Daoy (cell line): Measurements from ENCODE around the gene CDS2. TPM values are rescaled to one million over a fixed set of nuclear protein-coding genes. Genes with fewer than 3 reads are reported as not detected.
A peak's percentile ranks its signal among the peaks of the same experiment; 100 is the strongest.

Experiments used
- DNase-seq: peaks from one replicate; pipeline ENCODE4 v3.0.0-alpha.2; 2015; ENCODE audit warnings: low read depth
- total RNA-seq: library from RNA; depleted of rRNA; stranded (reverse); fragments of >200 nt; shearing (Covaris generic); gene quantifications from 2 replicates; pipeline ENCODE4 v1.2.3, GENCODE V29; 2014; rRNA removed

The CDS2 gene
- total RNA-seq, 1 experiment from 2014 or later, result 22.3 TPM

DNA sequence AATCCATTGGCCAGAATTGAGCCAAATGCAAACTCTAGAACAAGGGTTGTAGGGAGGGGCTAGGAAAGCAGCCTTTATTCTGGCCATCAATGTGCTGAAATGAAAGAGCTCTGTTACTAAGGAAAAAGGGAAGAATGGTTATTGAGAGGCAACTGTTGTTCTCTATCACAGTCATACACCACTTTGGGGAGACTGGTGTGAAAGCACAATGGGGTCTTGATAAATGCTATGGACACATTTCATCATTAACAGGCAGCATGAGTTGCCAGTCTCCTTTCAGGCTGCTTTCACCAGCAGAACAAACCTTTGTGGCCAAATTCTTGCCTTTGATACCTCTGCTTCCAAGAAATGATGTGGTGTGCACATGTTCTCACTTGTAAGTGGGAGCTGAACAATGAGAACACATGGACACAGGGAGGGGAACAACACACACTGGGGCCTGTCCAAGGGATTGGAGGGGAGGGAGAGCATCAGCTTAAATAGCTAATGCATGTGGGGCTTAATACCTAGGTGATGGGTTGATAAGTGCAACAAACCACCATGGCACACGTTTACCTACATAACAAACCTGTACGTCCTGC, 86.2 kb downstream of the CDS2 start:
- no peak for DNase-seq

DNA sequence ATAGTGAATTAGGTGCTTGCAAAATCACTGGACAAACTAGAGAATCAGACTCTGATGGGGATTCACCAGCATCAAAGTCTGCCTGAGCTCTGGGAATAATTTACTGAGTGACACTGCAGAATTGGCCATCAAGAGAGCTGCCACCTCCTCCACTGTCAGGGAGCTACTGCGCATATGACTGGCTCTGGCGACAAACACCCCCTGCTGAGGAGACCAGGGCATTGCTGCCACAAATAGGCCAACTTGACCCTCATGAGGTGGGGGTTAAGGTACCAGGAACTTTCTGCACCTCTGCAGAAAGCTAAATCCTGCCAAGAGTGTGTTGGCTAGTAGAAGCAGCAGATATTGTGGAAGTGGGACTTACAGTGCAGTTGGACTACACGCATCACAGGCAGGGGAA, 88.0 kb downstream of the CDS2 start:
- DNase-seq, result no peak

DNA sequence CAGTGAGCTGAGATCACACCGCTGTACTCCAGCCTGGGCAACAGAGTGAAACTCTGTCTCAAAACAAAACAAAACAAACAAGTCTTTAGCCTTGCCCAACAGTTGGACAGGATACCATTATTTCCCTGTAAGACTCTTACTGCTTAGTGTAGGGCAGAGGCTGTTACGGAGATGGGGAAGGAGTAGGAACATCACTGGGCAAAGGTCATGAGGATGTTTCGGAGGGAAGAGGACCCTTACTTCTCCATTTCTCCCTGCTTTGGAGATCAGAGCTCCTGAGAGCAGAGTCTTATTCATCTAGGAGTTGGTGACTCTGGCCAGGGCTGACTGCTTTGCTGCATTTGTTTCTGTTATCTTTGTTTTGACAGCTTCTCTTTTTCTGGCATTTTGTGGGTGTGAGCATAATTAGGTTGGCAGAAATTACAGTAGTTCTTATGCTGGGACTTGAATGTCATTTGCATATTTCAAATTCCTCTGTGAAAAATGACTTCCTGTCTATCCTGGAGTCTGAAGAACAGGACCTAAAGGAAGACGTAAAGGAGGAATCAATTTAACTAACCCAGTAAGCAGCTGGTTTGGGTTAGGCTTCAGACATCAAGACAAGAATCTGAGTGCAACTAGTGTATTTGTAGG, 89.0 kb downstream of the CDS2 start:
- DNase-seq, result no peak

DNA sequence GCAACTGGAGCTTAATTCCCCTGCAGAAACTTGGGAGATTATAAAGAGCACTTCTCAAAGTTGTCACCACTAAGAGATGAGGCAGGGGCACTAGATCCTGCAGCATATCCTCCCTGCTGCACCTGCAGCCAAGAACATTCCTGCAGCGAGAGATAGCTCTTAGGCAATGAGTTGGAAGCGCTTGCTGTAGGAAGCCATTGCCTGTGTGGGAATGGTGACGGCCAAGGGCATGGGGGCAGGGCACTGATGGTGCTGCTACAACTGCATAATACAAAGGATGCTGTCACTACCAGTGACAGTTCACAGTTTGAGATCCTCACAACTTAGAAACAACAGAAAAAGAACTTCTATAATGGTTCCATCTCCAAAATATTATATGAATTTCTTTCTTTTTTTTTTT, 89.9 kb downstream of the CDS2 start:
- no peak for DNase-seq

DNA sequence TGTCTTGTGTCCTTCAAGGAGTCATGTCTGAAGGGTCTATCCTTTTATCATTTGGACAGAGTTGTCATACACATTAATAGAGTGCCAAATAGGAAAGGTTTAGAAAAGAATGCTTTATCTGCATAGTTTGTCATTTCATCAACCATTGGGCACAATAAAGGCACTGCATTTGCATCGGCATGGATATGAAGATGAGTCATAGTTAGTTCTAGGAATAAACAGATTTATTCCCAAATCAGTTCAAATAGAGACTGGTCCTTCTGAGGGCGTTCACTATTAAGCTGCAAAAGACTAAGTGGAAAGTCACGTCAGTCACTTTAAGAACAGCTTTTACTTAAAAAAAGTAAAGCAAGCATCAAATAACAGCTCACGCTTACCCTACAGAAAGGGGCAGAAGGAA, 90.8 kb downstream of the CDS2 start:
- no peak for DNase-seq

DNA sequence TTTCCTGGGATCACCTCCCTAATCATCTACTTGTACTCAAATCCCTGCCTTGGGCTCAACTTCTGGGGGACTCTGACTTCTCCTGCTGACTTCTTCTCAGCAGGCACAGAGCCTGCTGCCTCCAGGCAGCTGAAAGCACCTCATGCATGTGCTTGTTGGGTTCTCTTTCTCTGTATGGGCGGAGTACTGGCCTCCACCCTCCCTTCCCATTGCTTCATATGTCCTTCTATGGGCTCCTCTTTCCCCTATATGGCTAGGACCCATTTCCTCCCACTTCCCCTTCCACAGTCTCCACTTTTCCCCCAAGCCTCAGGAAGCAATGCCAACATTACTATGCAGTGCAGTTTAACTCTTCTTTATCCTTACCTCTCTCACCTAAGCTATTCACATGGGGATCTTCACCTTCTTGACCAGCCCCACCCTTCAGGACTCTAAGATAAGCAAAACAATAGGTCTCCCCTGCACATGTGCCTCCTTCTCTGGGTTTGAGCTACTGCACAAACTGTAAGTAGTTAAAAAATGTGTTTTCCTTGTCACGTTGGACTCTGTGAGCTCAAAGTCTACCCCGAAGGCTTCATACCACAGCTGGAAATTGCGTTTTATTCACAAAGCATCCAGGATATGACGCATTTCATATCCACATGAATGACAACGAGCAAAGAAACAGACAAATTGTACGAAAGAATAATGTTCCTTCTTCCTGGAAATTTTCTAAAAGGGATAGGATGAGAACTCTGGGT, 93.7 kb downstream of the CDS2 start:
- DNase-seq, result no peak

DNA sequence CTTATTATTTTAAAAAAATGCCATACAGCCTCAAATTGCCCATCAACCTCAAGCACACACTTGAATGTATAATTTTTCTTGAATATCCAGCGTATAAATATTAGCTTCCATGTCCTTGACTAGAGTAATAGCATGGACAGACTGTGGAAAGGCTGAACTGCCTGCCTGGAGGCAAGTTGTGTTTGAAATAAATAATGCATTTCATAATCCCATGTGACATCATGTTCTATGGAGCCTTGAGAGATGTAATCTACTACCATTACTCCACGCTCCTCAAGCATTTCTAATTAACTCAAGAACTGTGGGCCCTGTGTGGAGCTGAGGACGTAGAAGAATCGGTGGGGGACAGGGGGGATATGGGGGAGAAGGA, 94.2 kb downstream of the CDS2 start:
- no peak for DNase-seq

DNA sequence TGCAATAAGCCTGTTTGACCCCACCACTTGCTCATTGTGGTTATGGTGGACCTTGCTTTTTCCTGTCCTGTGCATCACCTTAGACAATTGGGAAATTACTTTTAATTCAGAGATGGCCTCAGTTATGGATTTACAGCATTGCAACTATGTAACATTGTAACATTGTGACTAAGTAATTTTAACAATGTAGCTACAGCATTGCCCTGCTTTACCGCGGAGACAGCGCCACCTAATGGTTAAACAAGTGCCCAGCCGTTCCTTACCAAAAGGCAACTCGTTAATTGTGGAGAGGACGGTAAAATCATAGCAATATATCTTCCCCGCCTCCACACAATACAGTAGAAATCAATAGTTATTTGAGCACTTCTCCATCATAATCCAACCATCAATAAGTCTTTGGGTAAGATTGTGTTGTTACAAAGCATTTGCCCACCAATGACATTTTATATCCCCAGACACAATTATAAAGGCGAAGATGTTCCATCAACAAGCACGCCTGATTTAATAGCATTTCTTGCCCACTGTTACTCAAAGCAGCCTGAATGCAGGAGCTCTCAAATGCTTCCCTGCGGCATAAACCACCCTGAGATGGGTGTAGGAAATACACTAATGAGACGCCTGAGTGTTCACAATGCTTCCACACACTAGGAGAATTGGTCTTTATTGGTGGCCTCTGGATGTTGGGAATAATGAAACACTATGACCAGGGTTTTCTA, 96.3 kb downstream of the CDS2 start:
- peak; percentile 56 for DNase-seq

DNA sequence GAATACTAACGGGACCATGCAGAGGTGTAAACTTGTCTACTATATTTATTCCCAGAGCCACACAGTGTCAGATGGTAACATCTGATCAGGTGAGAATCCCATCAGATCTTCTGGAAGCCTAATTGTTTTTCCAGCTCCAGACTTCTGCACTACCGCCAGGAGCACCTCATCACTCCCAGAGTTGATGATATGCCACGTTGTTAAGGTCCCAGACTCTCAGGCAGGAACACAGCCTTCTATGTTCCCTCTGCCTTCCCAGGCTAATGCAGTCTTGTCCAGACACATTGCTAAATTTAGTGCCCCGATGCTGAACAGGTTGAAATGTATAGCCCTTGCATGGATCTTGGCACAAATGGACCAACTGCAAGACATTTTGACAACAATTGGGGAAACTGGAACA, 103.7 kb downstream of the CDS2 start:
- DNase-seq, result no peak

DNA sequence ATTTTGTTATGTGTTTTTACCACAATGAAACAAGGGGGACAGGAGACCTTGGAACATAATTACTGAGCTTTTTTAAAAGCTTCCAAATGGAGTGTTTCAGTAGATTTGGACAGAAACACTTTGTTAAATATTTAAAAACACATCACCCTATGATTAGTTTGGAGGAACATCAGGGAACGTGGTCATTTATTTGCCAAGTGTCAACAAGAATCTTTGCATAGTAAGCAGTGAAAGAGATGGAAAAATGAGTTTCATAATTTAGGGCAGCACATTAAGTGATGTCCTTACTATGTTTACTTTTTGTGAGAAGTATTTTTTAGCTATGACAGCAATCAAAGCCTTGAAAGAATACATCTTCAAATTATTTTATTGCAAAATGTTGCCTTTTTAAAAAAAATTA, 107.3 kb downstream of the CDS2 start:
- DNase-seq, result no peak

DNA sequence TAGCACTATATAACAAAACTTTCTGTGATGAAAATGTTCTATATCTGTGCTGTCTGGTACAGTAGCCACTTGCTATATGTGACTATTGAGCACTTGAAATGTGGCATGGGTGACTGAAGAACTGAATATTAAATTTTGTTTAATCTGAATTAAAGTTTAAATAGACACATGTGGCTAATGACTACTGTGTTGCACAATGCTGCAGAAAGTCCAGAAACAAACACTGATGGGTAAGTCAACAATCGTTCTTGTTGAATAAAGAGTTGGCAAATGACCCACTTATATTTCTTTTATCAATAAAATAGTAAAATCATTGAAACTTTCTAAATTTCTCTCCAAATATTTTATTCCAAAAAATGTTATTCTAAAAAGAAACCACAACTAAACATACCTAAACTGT, 108.2 kb downstream of the CDS2 start:
- DNase-seq, result no peak

Other genes with a start within 250 kb of the CDS2 start
- gene SLC23A2, start 125.5 kb upstream of the CDS2 start, total RNA-seq, result 4.7 and 6.2 TPM in 2 replicates
- gene TMEM230, start 13.9 kb upstream of the CDS2 start, total RNA-seq, result 87.2 and 87.4 TPM in 2 replicates
- 405 and 436 TPM in 2 replicates for gene PCNA, start 7.0 kb upstream of the CDS2 start, total RNA-seq
- gene PROKR2, start 189.9 kb downstream of the CDS2 start, total RNA-seq, result not detected in 2 replicates